ENCODE measurements around the gene SLC12A3.

The SLC12A3 gene

GRCh38 chr16:56894331-56894917, 29.4 kb downstream of the SLC12A3 start:
- DNase-seq: no peak

GRCh38 chr16:56895813-56896212, 30.8 kb downstream of the SLC12A3 start:
- no peak for DNase-seq

- DNase-seq: no peak
Measured at GRCh38 chr16:56896244-56896643, 31.2 kb downstream of the SLC12A3 start.

- no peak for DNase-seq
Measured at GRCh38 chr16:56897026-56897799, 32.2 kb downstream of the SLC12A3 start.

- DNase-seq: peak; percentile 12
Measured at GRCh38 chr16:56898847-56899246, 33.8 kb downstream of the SLC12A3 start.

- no peak for DNase-seq
Measured at GRCh38 chr16:56903866-56904265, 38.9 kb downstream of the SLC12A3 start.

GRCh38 chr16:56907401-56907800, 42.4 kb downstream of the SLC12A3 start:
- DNase-seq: no peak

- DNase-seq: no peak
Measured at GRCh38 chr16:56909527-56909979, 44.5 kb downstream of the SLC12A3 start.

GRCh38 chr16:56910112-56910511, 45.1 kb downstream of the SLC12A3 start:
- no peak for DNase-seq

GRCh38 chr16:56910654-56911539, 45.9 kb downstream of the SLC12A3 start:
- peak; percentile 71 for DNase-seq

GRCh38 chr16:56911771-56912571, 47.0 kb downstream of the SLC12A3 start:
- no peak for DNase-seq

GRCh38 chr16:56912746-56913708, 48.0 kb downstream of the SLC12A3 start:
- no peak for DNase-seq

GRCh38 chr16:56914896-56915295, 49.9 kb downstream of the SLC12A3 start:
- DNase-seq: no peak

- no peak for DNase-seq
Measured at GRCh38 chr16:56915336-56916119, 50.5 kb downstream of the SLC12A3 start.

- peak; percentile 34 for DNase-seq
Measured at GRCh38 chr16:56916571-56917403, 51.8 kb downstream of the SLC12A3 start.

GRCh38 chr16:56918467-56919012, 53.5 kb downstream of the SLC12A3 start:
- DNase-seq: no peak

GRCh38 chr16:56919099-56919800, 54.2 kb downstream of the SLC12A3 start:
- DNase-seq: no peak

GRCh38 chr16:56921571-56921970, 56.6 kb downstream of the SLC12A3 start:
- DNase-seq: no peak

Measured in stimulated activated CD4-positive, alpha-beta T cell treated with anti-CD3 and anti-CD28 coated beads, Interleukin-15, amount 100 ng/mL, for 24 hours (primary cell).